Ovary (tissue), 9 donors: Measurements from ENCODE around the gene PIEZO1. TPM values are rescaled to one million over a fixed set of nuclear protein-coding genes. Genes with fewer than 3 reads are reported as not detected.

Experiments used
- DNase-seq, 5 donors: peaks; one replicate each; pipeline ENCODE4 v3.0.0-alpha.2; 2019 to 2020
- H3K27ac ChIP-seq, 2 donors: fragments of 200-600 bp; one replicate each; pipeline versions ENCODE4 v1.5.1 to v1.8.0; 2019 to 2022
- H3K27me3 ChIP-seq: fragments of 200-600 bp; one replicate; pipeline ENCODE4 v1.8.0; 2022
- H3K36me3 ChIP-seq: fragments of 200-600 bp; sonication (generic); one replicate; pipeline ENCODE4 v1.5.1; 2019
- H3K4me1 ChIP-seq: one replicate; pipeline ENCODE4 v1.8.1; 2013; ENCODE audit warnings: mild to moderate bottlenecking, moderate library complexity; ENCODE audit not compliant: insufficient read depth
- H3K4me3 ChIP-seq: fragments of 200-600 bp; sonication (generic); one replicate; pipeline ENCODE4 v1.5.1; 2017
- H3K9me3 ChIP-seq, 2 donors: fragments of 200-600 bp in 1 of 2; sonication (generic) in 1 of 2; one replicate each; pipeline versions ENCODE4 v1.5.1 to v1.8.1; 2013 to 2019; ENCODE audit warnings: mild to moderate bottlenecking in 1 of 2, moderate library complexity in 1 of 2
- EP300 ChIP-seq: sonication (generic); formaldehyde crosslinking; IDR thresholded peaks from one replicate; pipeline ENCODE4 v1.6.1; 2017; ENCODE audit warnings: antibody characterized with exemption
- POLR2A ChIP-seq: fragments of 450-650 bp; IDR thresholded peaks from one replicate; pipeline ENCODE4 v1.6.1; 2017; ENCODE audit warnings: antibody characterized with exemption, mild to moderate bottlenecking, moderate library complexity
- WGBS, 3 donors: extraction: QIAGEN DNeasy Blood & Tissue Kit in 1 of 3; methylation state at CpG; one replicate each; pipeline versions ENCODE4 v1.1.5 to v1.1.7; 2013 to 2017; 5-methylcytosine and 5-hydroxymethylcytosine counted together
- intact Hi-C, 4 donors: fragments of 100-400 bp; cut with DNase I; formaldehyde crosslinking; loops; one replicate each; pipeline versions ENCODE4 v1.11.0 to v1.15.1; 2022 to 2023
- polyA plus RNA-seq, 2 donors: library from polyadenylated mRNA; stranded (reverse); fragments of 200-250 nt in 1 of 2; fragments of 350-450 nt in 1 of 2; fragmentation: Illumina TruSeq in 1 of 2; extraction: RNeasy Lipid Tissue Mini Kit (QIAGEN cat#74804) in 1 of 2; gene quantifications; one replicate each; pipeline ENCODE4 v1.2.3, GENCODE V29; 2013 to 2014
- total RNA-seq, 7 donors: library from RNA; depleted of rRNA in 2 of 7; stranded (reverse); fragments of >200 nt in 2 of 7; fragmentation: NEBNext Ultra II Directional in 3 of 7; extraction: Animal tissue kit (Norgen Biotek cat#: 25700) in 3 of 7; gene quantifications; one replicate each; pipeline versions ENCODE4 v1.1.0 to v1.2.4, GENCODE V29; 2016 to 2023
- TF ChIP-seq, protein P1 (sequence below), 3 donors: fragments of 450-650 bp in 2 of 3; fragments of 200-600 bp in 1 of 3; IDR thresholded peaks; one replicate each; pipeline versions ENCODE4 v1.5.1 to v1.8.0; 2016 to 2022; ENCODE audit warnings: antibody characterized with exemption in 3 of 3, mild to moderate bottlenecking in 1 of 3
- donor health status: DM: no; HTN: no; CAD: no; lungs with moderate emphysema.
- donor health status: DM: no; HTN: no; CAD: no.
- donor health status: Bipolar disorder and iron deficiency.
- donor health status: DM: yes; HTN: yes; CAD: no.
- donor health status: DM: no; HTN: no; CAD: no.
- donor health status: DM: yes; HTN: yes; CAD: no.

Gene PIEZO1
- total and polyA plus RNA-seq, 9 donors = 13.0 to 93.5 (median 49.1) TPM

DNA sequence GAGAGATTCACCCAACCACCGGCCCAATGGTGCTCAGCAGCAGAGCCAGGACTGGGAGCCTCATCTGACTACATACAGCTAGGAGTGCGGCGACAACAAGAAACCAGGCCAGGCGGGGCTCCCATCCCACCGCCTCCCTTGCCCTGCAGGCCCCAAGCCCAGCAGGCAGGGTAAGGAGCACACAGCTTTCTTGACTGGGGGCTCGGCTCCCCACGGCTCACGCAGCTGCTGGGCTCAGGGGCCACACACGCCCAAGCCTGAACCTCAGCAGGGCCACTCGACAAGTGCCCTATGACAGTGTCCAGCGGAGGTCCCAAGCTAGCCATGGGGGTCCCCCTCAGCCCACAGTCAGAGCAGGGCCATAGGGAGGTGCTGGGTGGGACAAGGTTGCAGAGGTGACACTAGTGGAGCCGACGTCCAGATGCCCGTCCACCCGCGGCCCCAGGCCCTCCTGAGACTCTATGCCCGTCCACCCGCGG lies 13.7 kb downstream of the PIEZO1 start:
- Histone ChIP-seq H3K4me1 (peaks cover 52% of the 10 kb centered on the region), H3K9me3 (no peaks in the 10 kb centered on the region), H3K4me3 (no peak overlapping the region), H3K27ac (no peak overlapping the region), H3K36me3 (no peaks in the 10 kb centered on the region), H3K27me3 (no peaks in the 10 kb centered on the region)
- WGBS, 3 donors = 86 to 90% (median 87%) methylated on average over 17 to 19 of the region's 19 CpGs
- no peak for DNase-seq
- intact Hi-C loops = no loop called here
- TF ChIP-seq EP300 (no peak), POLR2A (no peak)
- TF ChIP-seq, protein P1, sequence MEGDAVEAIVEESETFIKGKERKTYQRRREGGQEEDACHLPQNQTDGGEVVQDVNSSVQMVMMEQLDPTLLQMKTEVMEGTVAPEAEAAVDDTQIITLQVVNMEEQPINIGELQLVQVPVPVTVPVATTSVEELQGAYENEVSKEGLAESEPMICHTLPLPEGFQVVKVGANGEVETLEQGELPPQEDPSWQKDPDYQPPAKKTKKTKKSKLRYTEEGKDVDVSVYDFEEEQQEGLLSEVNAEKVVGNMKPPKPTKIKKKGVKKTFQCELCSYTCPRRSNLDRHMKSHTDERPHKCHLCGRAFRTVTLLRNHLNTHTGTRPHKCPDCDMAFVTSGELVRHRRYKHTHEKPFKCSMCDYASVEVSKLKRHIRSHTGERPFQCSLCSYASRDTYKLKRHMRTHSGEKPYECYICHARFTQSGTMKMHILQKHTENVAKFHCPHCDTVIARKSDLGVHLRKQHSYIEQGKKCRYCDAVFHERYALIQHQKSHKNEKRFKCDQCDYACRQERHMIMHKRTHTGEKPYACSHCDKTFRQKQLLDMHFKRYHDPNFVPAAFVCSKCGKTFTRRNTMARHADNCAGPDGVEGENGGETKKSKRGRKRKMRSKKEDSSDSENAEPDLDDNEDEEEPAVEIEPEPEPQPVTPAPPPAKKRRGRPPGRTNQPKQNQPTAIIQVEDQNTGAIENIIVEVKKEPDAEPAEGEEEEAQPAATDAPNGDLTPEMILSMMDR (IDR thresholded peaks at IDR 0.05) = no peak

DNA sequence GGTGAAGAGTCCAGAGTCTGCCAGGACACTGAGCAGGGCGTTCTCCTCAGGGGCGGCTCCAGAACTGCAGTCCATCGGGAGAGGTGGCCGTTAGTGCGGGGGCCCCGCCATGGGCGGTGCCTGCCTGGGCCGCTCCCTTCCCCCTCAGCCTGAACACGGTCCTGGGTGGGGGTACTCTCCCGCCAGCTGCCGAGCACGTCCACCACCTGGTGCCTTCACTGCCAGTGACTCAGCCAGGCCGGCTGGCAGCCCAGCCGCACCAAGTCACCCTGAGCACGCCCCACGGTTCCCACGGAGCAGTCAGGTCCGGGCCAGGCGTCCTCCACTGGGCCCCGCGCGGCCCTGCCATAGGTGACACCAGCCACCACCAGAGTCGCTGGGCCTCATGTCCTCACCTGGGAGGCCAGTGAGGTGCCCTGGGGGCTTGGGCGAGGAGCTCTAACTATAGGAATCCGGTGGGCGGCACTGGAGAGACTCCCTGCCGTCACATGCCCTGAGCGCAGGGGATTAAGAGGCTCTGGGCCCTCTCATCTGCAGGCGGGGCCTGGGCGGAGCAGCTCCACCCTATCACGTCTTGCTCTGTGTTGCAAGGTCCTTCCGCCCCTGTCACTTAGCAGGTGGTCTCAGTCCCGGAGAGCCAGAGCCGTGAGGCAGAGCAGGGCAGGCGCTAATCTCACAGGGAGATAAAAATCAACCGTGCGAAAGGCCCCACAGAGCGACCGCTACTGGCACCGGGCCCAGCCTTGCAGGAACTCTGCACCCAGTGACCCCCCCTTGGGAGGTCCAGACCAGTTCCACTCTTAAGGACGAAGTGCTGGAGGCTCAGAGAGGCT lies 14.3 kb downstream of the PIEZO1 start:
- Histone ChIP-seq H3K4me1 (peaks cover 52% of the 10 kb centered on the region), H3K27ac (no peak overlapping the region), H3K9me3 (no peaks in the 10 kb centered on the region), H3K4me3 (peak overlapping the region; percentile 5), H3K27me3 (no peaks in the 10 kb centered on the region), H3K36me3 (no peaks in the 10 kb centered on the region)
- intact Hi-C loops = no loop called here
- DNase-seq = no peak
- TF ChIP-seq EP300 = no peak
- TF ChIP-seq, protein P1 (IDR thresholded peaks at IDR 0.05) = no peak
- WGBS, 3 donors = 56 to 70% (median 60%) methylated on average over 41 of the region's 41 CpGs

DNA sequence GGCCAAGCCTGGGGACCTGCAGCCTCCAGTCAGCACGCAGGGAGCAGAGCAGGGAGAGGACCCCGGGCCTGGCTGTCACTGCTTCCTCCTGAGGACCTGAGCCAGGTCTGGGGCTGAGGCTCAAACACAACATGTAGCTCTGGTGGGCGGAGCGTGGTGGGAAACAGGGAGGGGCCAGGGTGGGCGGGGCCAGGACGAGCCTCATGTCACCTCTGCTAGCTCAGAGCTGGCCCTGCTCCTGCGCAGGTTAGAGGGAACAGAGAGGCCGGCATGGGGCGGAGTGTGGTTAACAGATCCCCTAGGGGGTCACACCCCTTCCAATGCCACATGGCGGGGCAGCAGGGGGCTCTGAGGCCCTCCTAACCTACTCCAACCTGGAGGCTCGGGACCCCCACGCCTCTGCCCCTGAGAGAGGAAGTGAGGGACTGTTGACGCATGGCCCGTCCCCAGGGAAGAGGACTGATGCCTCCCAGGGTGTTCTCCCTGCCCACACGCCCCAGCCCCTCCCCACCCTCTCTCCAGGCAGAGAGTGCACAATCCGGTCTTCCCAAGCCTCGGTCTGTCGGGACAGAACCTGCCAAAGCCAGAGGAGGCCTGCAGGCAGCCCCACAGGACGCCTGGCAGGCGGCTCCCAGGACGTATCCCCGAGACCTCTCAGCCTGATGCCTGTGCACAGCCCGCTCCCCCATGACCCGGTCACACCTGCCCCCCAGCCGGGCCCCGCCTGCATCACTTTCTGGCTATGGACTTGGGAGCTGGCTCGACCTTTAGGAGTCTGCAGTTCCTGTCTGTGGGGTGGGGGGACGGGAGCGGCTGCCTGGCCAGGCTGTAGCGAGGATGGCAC lies 15.2 kb downstream of the PIEZO1 start:
- peak overlapping the region; percentile 5 for H3K4me3 ChIP-seq
- intact Hi-C loops = no loop called here
- DNase-seq = no peak

More for the DNA sequence above, 15.2 kb downstream of the PIEZO1 start:
- Histone ChIP-seq H3K9me3 (no peaks in the 10 kb centered on the region), H3K36me3 (no peaks in the 10 kb centered on the region), H3K4me1 (peaks cover 52% of the 10 kb centered on the region), H3K27ac (no peak overlapping the region), H3K27me3 (no peaks in the 10 kb centered on the region)
- WGBS, 3 donors = 72 to 79% (median 74%) methylated on average over 21 to 30 of the region's 30 CpGs
- TF ChIP-seq, protein P1 (IDR thresholded peaks at IDR 0.05) = no peak
- TF ChIP-seq POLR2A (no peak), EP300 (no peak)
